Activated CD8-positive, alpha-beta memory T cell treated with anti-CD3 and anti-CD28 coated beads for 24 hours (primary cell): Measurements from ENCODE around the gene FOXI1.

Source experiments
- DNase-seq: peaks from one replicate; pipeline ENCODE4 v3.0.0-alpha.2; 2020

FOXI1 gene

GRCh38 chr5:170105642-170106611 is at the start of gene FOXI1:
FOXI1 (plus strand) TSS chr5:170105897; CDS start chr5:170105958, 61 bp downstream.
- DNase-seq = peak; percentile 50

GRCh38 chr5:170056561-170057267 is 49.0 kb upstream of the FOXI1 start:
- no peak for DNase-seq

- DNase-seq = no peak
Measured at GRCh38 chr5:170057311-170057710, 48.4 kb upstream of the FOXI1 start.

- DNase-seq = no peak
Measured at GRCh38 chr5:170059221-170059620, 46.5 kb upstream of the FOXI1 start.

- DNase-seq = no peak
Measured at GRCh38 chr5:170067152-170067551, 38.5 kb upstream of the FOXI1 start.

GRCh38 chr5:170067574-170068170 is 38.0 kb upstream of the FOXI1 start:
- no peak for DNase-seq

- DNase-seq = no peak
Measured at GRCh38 chr5:170069512-170069911, 36.2 kb upstream of the FOXI1 start.

- peak; percentile 62 for DNase-seq
Measured at GRCh38 chr5:170070556-170071412, 34.9 kb upstream of the FOXI1 start.

GRCh38 chr5:170071748-170072147 is 33.9 kb upstream of the FOXI1 start:
- no peak for DNase-seq

GRCh38 chr5:170075696-170076095 is 30.0 kb upstream of the FOXI1 start:
- no peak for DNase-seq

- no peak for DNase-seq
Measured at GRCh38 chr5:170076211-170076610, 29.5 kb upstream of the FOXI1 start.

GRCh38 chr5:170076739-170077138 is 29.0 kb upstream of the FOXI1 start:
- no peak for DNase-seq

GRCh38 chr5:170077526-170077925 is 28.2 kb upstream of the FOXI1 start:
- DNase-seq = no peak

- DNase-seq = no peak
Measured at GRCh38 chr5:170078458-170078857, 27.2 kb upstream of the FOXI1 start.

GRCh38 chr5:170078931-170079330 is 26.8 kb upstream of the FOXI1 start:
- no peak for DNase-seq

- DNase-seq = no peak
Measured at GRCh38 chr5:170080217-170080616, 25.5 kb upstream of the FOXI1 start.

GRCh38 chr5:170080786-170081445 is 24.8 kb upstream of the FOXI1 start:
- DNase-seq = no peak

GRCh38 chr5:170081616-170082015 is 24.1 kb upstream of the FOXI1 start:
- DNase-seq = no peak

GRCh38 chr5:170082701-170083100 is 23.0 kb upstream of the FOXI1 start:
- DNase-seq = no peak

GRCh38 chr5:170087168-170087817 is 18.4 kb upstream of the FOXI1 start:
- no peak for DNase-seq

- no peak for DNase-seq
Measured at GRCh38 chr5:170092455-170093101, 13.1 kb upstream of the FOXI1 start.
